GM18519 (cell line): ENCODE results near the gene EPHB4.
"Not testable (repeated sequence)": the region's sequence is repeated elsewhere in the genome, so short reads cannot be mapped to it uniquely, and the experiment has no call there.

Experiments used
- ATAC-seq: cut with Tn5 transposase; IDR thresholded peaks from one replicate; pipeline ENCODE4 v1.9.1; 2021; ENCODE audit warnings: mild to moderate bottlenecking, moderate library complexity; ENCODE audit not compliant: unreplicated experiment, low FRiP score

The EPHB4 gene

DNA sequence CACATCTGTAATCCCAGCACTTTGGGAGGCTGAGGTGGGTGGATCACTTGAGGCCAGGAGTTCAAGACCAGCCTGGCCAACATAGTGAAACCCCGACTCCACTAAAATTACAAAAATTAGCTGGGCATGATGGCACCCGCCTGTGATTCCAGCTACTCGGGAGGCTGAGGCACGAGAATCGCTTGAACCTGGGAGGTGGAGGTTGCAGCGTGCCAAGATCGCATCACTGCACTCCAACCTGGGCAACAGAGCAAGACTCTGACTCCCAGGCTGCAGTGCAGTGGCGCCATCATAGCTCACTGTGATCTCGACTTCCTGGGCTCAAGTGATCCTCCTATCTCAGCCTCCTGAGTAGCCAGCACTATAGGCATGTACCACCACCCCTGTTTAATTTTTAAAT, 27.6 kb upstream of the EPHB4 start:
- not testable (repeated sequence) for ATAC-seq

DNA sequence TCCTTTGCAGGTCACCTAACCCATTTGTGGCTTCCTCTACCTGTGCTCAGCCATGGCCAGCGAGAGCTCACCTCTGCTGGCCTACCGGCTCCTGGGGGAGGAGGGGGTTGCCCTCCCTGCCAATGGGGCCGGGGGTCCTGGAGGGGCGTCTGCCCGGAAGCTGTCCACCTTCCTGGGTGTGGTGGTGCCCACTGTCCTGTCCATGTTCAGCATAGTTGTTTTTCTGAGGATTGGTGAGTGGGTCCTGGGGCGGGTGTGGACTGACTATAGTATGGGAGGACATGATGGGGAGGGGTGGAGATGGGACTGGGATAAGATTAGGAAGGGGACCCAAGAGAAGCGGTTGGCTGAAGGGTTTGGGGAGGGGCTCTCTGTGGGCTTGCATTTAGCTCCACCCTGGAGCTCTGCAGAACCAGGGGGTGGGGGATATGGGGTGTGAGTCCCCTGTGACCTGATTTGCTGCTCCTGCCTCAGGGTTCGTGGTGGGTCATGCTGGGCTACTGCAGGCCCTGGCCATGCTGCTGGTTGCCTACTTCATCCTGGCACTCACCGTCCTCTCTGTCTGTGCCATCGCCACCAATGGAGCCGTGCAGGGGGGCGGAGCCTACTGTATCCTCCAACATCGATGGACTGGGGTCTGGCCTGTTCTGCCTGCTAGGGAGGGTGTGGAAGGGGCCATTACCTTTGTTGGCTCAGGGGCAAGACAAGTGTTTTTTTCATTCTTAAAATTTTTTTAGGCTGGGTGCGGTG, 27.0 kb upstream of the EPHB4 start:
- ATAC-seq = no peak

DNA sequence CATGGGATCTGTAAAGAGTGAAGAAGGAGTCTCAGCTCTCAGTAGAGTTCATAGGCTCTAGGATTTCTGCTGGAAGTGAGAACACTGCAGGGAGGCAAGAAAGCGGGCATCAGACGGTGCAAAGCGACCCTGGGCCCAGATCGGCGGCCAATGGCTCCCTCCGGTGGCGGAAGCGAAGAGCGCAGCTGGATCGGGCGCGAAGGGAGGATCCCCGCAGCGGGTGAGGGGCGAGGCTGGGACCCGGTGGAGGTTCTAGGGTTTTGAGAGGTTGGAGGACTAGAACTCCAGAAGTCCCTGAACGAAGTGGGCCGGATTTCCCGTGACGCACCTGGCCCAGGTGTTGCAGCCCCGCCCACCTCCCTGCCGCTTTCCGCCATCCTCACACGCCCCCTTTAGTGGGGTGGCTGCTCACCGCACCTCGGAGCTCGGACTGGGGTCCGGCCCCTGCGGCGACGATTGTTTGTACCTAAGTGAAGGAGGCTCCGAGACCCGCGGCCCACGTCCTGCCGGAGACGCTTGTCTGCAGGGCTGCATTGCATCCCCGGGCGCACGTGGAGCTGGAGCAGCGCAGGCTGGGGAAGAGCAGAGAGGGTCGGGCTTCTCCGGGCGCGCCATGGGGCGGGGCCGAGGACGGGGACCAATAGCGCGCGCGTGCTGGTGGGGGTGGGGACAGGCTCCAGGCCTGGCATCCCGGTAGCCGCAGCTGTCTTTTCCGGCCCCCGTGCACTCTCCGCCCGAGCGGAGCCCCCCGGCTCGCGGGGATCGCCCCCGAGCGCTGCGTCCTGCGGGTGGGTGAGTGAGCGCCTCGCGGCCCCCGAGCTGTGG, 24.9 kb upstream of the EPHB4 start, which contains the start of gene SLC12A9:
Gene SLC12A9, plus strand, starts transcription at position 666 of the 825 bp plus-strand sequence. CDS start 1,485 bp downstream, outside the sequence.
- no peak for ATAC-seq

DNA sequence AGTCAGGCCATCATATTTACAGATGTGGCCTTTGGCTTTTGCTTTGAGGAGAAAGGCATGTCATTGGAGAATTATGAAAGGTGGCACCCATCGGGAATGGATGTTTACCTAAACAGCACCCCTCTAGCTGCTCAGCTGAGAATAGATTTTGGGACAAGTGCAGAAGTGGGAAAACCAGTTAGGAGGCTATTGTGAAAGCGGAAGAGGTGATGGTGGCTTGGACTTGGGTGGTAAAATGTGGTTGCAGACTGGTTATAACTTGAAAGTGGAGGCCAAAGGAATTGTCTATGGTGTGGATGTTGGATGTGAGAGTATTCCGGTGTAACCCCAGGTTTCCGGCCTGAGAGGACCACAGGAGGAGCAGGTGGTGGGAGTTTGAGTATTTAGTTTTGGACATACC, 20.0 kb upstream of the EPHB4 start:
- no peak for ATAC-seq

DNA sequence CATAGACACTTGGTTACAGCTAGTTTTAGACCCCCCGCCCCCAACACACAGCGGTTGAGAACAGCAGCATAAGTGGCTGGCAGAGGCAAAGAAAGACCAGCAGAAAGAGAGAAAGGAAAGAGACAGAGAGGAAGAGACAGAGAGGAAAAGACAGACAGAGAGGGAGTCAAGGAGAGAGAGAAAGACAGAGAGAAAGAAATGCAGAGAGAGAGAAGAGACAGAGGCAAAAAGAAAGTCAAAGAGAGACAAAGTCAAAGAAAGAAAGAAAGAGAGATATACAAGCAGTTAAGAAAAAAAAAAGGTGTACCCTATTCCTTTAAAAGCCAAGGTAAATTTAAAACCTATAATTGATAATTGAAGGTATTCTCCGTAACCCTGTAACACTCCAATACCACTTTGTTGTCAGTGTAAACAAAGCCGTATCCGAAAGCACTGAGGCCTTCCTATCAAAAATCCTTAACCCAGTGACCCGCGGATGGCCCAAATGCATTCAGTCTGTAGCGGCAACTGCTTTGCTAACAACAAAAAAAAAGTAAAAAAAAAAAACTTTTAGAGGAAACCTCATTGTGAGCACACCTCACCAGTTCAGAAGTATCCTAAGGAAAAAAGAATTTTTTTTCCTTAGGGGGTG, 13.3 kb upstream of the EPHB4 start:
- no peak for ATAC-seq

DNA sequence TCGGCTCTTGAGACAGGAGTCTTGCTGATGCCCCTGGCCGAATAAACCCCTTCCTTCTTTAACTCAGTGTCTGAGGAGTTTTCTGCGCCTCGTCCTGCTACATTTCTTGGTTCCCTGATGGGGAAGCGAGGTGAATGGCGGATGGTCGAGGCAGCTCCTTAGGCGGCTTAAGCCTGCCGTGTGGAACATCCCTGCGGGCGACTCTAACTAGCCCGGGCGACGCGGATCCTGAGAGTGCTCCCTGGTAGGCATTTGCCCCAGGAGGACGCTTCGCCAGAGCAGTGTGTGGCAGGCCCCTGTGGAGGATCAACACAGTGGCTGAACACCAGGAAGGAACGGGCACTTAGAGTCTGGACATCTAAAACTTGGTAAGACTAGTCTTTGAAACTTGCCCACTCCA, 12.0 kb upstream of the EPHB4 start:
- no peak for ATAC-seq

DNA sequence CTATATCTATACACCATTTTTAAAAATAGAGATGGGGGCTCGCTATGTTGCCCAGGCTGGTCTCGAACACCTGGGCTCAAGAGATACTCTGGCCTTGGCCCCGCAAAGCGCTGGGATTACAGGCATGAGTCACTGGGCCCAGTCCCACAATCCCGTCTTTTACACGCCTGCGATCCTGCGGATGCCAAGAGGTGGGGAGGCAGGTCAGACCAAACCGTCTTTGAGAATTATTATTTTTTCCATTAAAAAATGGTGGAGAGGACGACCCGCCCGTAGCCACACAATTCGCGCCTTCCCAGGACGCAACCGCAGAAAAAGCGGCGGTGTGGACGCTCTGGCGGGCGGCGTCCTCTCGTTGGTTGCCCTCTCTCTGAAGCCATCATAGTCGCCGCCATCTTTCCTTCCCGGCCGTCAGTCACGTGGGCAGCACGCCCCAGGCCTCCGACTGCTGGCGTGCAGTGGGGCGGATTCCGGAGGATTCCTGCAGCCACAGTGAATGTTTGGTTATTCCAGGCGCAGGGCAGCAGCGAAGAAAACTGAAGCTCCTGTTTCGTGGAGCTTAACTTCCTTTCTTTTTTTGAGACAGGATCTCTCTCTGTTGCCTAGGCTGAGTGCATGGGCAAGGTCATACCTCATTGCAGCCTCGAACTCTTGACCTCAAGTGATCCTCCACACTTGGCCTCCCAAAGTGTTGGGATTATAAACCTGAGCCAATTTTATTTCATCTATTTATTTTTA, 9.9 kb upstream of the EPHB4 start:
- ATAC-seq = no peak

DNA sequence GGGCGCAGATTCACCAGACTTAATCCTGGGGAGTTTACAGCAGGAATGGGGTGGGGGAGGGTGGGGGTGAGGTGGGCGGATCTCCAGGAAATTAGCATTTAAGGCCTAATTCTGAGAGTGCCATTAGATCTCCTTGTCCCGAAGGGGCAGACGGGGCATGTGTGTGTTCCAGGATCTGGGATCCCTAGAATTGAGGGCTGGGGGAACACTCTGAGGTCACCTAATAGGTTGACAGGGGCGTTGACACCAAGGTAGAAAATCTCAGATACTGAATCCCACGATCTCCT, 9.4 kb upstream of the EPHB4 start:
- no peak for ATAC-seq

DNA sequence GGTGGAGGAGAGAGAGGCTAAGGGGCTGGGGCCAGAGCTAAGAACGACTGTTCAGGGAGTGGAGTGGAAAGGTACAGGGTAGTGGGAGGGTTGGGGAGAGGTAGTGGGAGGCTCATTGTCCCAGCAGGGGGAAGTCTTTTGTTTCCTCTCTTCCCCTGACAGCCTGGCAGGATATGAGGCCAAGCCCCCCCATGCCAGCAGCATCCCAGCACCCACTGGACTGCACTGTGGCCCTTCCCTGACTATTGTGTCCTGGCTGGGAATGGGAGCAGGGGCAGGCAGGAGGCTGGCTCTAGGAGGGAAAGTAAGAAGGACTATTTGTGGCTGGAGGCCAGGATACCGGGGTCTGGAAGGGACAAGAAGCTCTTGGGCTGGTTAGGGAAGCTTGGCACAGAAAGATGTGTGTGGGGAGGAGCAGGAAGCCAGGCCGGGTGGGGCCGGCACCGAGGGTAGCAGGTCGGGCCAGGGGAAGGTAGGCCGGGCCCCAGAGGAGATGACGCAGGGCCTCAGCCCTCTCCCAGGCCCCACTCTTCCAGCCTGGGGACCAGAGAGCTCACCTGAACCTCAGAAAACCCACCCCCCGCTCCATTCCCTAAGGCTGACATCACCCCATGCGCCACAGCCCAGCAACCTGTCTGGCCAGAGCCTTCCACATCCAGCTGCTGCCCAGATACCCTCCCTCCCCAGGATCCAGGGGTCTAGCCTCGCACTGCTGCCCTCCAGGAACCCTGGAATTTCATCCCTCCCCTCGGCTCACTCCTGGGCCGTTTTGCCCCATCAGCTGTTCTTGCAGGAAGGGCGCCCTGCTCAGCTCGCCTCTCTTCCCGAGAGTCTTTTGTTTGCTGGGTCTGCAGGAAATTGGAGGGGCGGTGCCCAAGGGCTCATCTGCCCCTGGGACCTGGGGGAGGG, 8.8 kb upstream of the EPHB4 start:
- no peak for ATAC-seq

DNA sequence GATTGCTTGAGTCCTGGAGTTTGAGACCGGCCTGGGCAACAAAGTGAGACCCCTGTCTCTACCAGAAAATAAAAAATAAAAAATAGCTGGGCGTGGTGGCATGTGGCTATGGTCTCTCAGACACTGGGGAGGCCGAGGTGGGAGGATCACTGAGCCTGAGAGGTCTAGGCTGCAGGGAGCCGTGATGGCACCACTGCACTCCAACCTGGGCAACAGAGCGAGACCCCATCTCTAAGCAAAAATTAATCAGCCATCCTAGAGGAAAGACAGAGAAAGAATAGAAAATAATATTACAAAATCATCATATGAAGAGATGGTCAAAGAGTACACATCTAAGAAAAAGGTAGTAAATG, 4.9 kb upstream of the EPHB4 start:
- ATAC-seq = no peak

DNA sequence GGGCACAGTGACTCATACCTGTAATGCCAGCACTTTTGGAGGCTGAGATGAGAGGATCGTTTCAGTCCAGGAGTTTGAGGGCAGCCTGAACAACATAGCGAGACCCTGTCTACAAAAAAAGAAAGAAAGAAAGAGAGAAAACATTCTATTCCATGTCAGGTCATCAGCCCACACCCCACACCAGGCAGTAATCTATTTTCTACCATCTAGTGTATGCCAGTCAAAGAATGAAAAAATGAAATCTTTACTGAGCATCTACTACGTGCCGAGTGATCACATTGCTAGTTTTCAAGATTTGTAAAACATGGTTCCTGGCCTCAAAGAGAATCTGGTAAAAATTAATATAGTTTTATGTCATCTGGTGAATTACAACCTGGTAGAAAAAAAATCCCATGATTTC, 3.1 kb upstream of the EPHB4 start:
- ATAC-seq = no peak

DNA sequence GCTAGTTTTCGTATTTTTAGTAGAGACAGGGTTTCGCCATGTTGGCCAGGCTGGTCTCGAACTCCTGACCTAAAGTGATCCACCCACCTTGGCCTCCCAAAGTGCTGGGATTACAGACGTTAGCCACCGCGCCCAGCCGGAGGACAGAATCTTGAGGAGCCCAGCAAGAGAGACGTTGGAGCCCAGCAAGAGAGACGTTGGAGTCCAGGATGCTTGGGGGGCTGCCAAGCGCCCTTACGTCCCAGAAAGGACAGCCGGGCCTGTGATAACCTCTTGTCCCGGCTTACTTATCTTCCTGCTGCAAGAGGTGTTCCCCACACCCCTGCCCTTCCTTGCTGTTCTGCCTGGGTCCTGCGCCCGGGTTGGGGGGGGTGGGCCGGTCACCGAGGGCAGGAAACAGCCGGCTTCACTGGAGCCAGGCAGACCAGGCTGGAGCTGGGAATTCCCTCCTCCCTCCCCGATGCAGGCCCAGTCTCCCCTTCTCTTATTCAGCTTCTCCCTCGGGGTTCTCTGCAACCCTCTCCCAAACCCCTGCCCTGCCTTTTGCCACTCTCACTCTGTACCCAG, 1.9 kb upstream of the EPHB4 start:
- no peak for ATAC-seq

DNA sequence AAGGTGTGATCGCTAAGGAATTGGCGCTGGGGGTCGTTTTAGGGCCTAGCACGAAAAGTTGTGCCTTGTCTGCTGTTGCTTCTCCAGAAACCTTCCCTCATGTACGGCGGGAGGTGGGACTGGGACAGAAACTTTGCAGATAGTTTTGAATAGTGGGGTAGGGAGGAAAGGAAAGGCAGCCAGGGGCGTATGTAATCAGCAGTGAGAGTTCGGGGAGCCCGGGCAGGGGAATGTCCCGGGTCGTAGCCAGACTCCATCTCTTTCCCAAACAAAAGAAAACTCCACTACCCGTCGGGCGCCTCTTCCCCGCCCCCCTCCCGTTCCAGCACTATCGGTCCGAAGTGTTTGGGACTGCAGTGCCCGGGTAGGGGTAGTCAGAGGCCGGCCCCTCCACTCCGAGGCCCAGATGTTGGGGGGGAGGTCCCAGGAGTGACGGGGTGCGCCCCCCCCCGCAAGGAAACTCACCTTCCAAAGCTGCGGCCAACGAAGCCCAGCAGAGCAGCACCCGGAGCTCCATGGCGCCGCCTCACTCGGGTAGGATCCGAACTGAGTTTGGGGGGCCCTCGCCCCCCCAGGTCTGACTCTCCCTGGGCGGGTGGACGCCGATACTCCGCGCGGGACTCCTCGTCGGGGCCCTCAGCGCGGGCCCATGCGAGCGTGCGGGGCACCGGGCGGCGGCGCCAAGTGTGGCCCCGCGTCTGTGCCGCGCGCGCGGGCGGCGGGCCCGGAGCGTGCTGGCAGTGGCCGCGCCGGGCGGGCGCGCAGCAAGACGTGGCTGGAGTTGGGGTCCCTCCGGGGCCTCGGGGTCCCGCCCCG, 601 bp downstream of the EPHB4 start:
- ATAC-seq = no peak

DNA sequence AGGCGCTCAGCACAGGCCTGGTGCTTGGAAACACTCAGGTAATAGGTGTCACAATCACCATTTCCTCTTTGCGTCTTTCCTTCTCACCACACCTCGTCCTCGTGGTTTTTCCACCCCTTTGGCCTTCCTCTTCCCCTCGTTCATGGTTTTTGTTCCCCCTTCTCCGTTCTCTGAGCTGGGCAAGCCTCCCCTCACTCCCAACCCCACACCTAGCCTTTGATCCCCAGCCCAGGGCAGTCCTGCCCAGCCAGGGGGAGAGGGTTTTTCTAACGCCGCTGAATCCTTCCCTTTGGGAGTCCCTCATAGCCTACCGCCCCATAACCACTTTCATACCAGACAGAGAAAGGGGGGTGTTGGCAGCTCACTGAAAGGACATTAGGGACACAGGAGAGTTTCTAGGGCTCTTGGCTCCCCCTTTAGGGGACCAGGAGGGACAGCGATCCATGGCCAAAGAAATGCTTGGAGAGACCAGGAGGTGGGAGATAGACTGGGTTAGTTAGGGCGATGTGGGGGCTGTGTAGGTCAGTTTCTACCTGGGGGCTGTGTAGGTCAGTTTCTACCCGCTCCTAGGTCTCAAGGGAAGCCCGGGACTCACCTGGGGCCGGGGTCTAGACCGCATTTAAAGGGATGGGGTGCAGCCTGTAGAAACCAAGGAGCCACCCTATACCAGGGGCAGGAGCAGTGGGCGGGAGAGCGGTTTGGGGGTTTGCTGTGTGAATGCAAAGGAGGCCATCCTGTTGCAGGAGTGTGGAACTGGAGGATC, 1.4 kb downstream of the EPHB4 start:
- ATAC-seq = no peak

DNA sequence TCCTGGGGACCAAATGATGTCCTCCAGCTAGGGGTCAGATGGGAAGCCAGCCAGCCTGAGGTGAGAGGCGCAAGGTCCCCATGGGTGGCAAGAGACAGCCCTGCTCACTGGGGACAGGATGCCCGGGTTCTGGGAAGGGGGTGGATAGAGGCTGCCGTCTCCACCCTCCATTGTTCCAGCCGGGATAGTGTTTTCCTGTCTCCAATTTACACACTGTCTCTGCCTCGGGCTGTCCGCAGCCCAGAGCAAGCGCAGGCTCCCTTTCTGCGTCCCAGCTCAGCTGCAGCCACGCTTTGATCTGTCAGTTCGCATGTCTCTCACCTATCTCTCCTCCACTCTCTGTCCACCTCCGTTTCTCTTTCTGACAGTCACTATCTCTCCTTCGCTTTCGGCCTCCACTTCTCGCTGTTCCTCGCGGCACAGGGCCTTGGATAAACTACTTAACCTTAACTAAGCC, 2.1 kb downstream of the EPHB4 start:
- ATAC-seq = no peak

DNA sequence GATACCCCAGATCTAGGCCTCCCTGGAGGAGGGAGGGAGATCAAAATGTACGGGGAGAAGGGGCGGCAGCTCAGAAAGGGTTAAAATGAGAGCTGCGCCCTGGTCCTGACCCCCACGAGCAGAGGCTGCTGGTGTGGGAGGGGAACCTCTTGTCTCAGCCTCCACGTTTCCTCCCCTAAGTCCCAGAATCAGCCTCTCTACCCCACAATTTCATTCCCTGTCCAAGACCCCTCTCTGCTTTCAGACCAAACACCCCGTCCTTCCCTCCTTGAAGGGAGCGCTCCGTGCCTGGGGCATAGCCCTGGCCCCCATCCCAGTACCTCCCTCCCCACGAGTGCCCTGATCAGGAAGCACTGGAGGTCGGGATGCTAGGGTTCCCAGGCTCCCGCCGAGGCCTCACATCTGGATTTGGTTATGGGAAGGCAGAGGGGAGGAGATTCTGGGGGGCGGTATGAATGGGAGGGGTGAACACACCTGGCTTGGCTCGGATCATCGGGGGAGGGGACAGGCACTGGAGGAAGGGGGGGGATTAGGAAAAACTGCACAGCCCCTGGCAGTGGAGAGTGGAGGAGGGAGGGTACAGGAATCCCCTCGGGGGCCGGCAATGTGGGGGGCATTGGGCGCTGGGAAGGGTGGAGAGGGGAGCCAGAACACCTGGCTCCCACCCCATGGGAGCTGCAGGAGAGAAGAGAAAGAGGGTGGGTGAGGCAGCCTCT, 2.7 kb downstream of the EPHB4 start:
- ATAC-seq = no peak

DNA sequence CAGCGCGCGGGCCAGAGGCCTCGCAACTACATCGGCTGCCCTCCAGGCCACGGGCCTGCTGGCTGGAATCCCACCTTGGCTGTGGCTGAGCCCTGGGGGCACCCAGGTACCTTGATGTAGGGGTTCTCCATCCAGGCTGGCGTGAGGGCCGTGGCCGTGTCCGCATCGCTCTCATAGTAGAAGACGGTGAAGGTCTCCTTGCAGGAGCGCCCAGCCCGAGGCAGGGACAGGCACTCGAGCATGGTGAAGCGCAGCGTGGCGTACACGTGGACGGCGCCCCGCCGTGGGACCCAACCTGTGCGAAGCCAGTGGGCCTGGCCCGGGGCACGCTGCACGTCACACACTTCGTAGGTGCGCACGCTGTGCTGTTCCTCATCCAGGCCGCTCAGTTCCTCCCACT, 3.8 kb downstream of the EPHB4 start:
- ATAC-seq = no peak
